K562 (cell line): ENCODE results near the gene MAP3K12. TPM values are rescaled to one million over a fixed set of nuclear protein-coding genes. Genes with fewer than 3 reads are reported as not detected.

Experiments used
- ATAC-seq: fragments of 200-7000 bp; cut with Tn5 transposase; 3 replicates; pipeline ENCODE4 v1.9.1; 2020; ENCODE audit warnings: moderate library complexity
- Bru-seq: library from RNA; stranded (reverse); fragments of 400-500 nt; gene quantifications from one replicate; lab custom pipeline; 2021; lab: Mats Ljungman, UMichigan
- BruChase-seq, 2 experiments: library from RNA; stranded (reverse); fragments of 400-500 nt; gene quantifications; one replicate each; lab custom pipeline; 2021; lab: Mats Ljungman, UMichigan
- BruUV-seq: library from RNA; stranded (reverse); fragments of 400-500 nt; replicated peaks from 2 replicates; lab custom pipeline; 2021; lab: Mats Ljungman, UMichigan
- CTCF ChIA-PET: fragments of 300-600 bp; formaldehyde crosslinking; extraction: SDS; loops from one replicate; lab custom pipeline; 2021; ENCODE audit warnings: low intra/inter-chr PET ratio; lab: Yijun Ruan, JAX
- POLR2A ChIA-PET: fragments of 300-600, 350-650 bp; sonication (Branson Sonifier 250); formaldehyde crosslinking; extraction: SDS; loops from one replicate; lab custom pipeline; 2021; ENCODE audit warnings: antibody characterized with exemption, inconsistent platforms; lab: Yijun Ruan, JAX
- DNase-seq, 4 experiments: peaks; one replicate each; pipeline versions ENCODE4 v3.0.0 to v3.0.0-alpha.2; 2011 to 2018; ENCODE audit warnings: low spot score in 3 of 4, mixed read lengths in 3 of 4; ENCODE audit errors: extremely low read depth in 1 of 4
- FAIRE-seq: peaks from 2 replicates; lab custom pipeline; 2011; peaks lifted over from hg19 to GRCh38; lab: Jason Lieb, UNC
- H2AFZ ChIP-seq: 2 replicates; pipeline ENCODE4 v1.6.0; 2011; ENCODE audit warnings: low read depth, low read length, control low read depth, inconsistent platforms
- H3K27ac ChIP-seq: fragments of 200-600 bp; 3 replicates; pipeline ENCODE4 v1.8.0; 2011; ENCODE audit warnings: low read depth, mild to moderate bottlenecking, control low read depth, inconsistent platforms, low read length, moderate library complexity, mixed read lengths; ENCODE audit errors: extremely low read depth
- H3K27me3 ChIP-seq, 2 experiments: fragments of 300-600 bp in 1 of 2; 2 replicates in 1 of 2; 3 replicates in 1 of 2; pipeline versions ENCODE4 v1.6.0 to v1.8.0; 2011; ENCODE audit warnings: inconsistent platforms in 2 of 2, low read length in 2 of 2, mild to moderate bottlenecking in 1 of 2, mixed read lengths in 1 of 2, moderate library complexity in 1 of 2; ENCODE audit not compliant: control insufficient read depth in 2 of 2, insufficient read depth in 2 of 2
- H3K36me3 ChIP-seq: fragments of 300-600 bp; 3 replicates; pipeline ENCODE4 v1.8.0; 2011; ENCODE audit warnings: mild to moderate bottlenecking, low read length, inconsistent platforms; ENCODE audit not compliant: control insufficient read depth, insufficient read depth
- H3K4me1 ChIP-seq, 2 experiments: fragments of 200-600 bp in 1 of 2; replicated peaks in 1 of 2; 2 replicates in 1 of 2; 3 replicates in 1 of 2; pipeline versions ENCODE4 v1.5.1 to v1.8.0; 2011; ENCODE audit warnings: inconsistent platforms in 2 of 2, low read length in 2 of 2, mild to moderate bottlenecking in 1 of 2, mixed read lengths in 1 of 2, moderate library complexity in 1 of 2; ENCODE audit not compliant: control insufficient read depth in 2 of 2, insufficient read depth in 2 of 2
- H3K4me2 ChIP-seq: 2 replicates; pipeline ENCODE4 v1.6.1; 2011; ENCODE audit warnings: low read length, control low read depth, inconsistent platforms, mixed read lengths; ENCODE audit not compliant: insufficient read depth
- H3K4me3 ChIP-seq: fragments of 200-600 bp; sonication (generic), shearing (Covaris generic); 2 replicates; pipeline ENCODE4 v1.5.1; 2016; ENCODE audit warnings: control low read depth, inconsistent platforms
- H3K79me2 ChIP-seq: fragments of 200-600 bp; 3 replicates; pipeline ENCODE4 v1.8.0; 2011; ENCODE audit warnings: low read length, inconsistent platforms; ENCODE audit not compliant: control insufficient read depth, insufficient read depth
- H3K9ac ChIP-seq, 2 experiments: 2 replicates each; pipeline versions ENCODE4 v1.6.0 to v1.6.1; 2011; ENCODE audit warnings: low read depth in 2 of 2, low read length in 2 of 2, control low read depth in 1 of 2, inconsistent platforms in 1 of 2, mild to moderate bottlenecking in 1 of 2, mixed read lengths in 1 of 2; ENCODE audit not compliant: insufficient read depth in 1 of 2
- H3K9me1 ChIP-seq: one replicate; pipeline ENCODE4 v1.6.0; 2011; ENCODE audit warnings: inconsistent platforms, mild to moderate bottlenecking, low read length, moderate library complexity; ENCODE audit not compliant: control insufficient read depth, insufficient read depth
- H3K9me3 ChIP-seq: replicated peaks from 2 replicates; pipeline ENCODE4 v1.5.1; 2011; ENCODE audit warnings: low read depth, low read length, inconsistent platforms; ENCODE audit not compliant: control insufficient read depth, insufficient read depth
- H4K20me1 ChIP-seq: replicated peaks from 2 replicates; pipeline ENCODE4 v1.6.1; 2011; ENCODE audit warnings: low read length, inconsistent platforms, mixed read lengths; ENCODE audit not compliant: control insufficient read depth, insufficient read depth
- EP300 ChIP-seq: IDR thresholded peaks from 2 replicates; pipeline ENCODE4 v1.6.1; 2012; ENCODE audit warnings: low read length, improper control_type of control experiment
- HDAC2 ChIP-seq: fragments of 450-650 bp; IDR thresholded peaks from 2 replicates; pipeline ENCODE4 v1.6.1; 2016; ENCODE audit warnings: mild to moderate bottlenecking
- HMG20B ChIP-seq: fragments of 250-450 bp; sonication (Bioruptor Pico); IDR thresholded peaks from 2 replicates; pipeline ENCODE4 v1.5.0; 2021; ENCODE audit warnings: mild to moderate bottlenecking
- HOXB6 ChIP-seq: fragments of 250-450 bp; sonication (Bioruptor Pico); IDR thresholded peaks from 2 replicates; pipeline ENCODE4 v1.5.1; 2022; ENCODE audit warnings: mild to moderate bottlenecking, borderline replicate concordance
- NR2C2 ChIP-seq, 2 experiments: fragments of 200-800 bp in 1 of 2; sonication (Bioruptor generic) in 1 of 2; sonication (generic) in 1 of 2; formaldehyde crosslinking in 1 of 2; IDR thresholded peaks; 2 replicates each; pipeline versions ENCODE4 v1.6.1 to v1.8.0; 2016 to 2022; ENCODE audit warnings: mild to moderate bottlenecking in 1 of 2, missing compliant biosample characterization in 1 of 2, missing genetic modification characterization in 1 of 2, missing genetic modification reagents in 1 of 2
- SMAD1 ChIP-seq: fragments of 150-350 bp; IDR thresholded peaks from 2 replicates; pipeline ENCODE4 v1.6.1; 2014; ENCODE audit warnings: low read length, low read depth; ENCODE audit not compliant: partially characterized antibody
- TEAD2 ChIP-seq: fragments of 450-650 bp; IDR thresholded peaks from 2 replicates; pipeline ENCODE4 v1.6.1; 2016; ENCODE audit warnings: missing genetic modification characterization, control low read depth, missing compliant biosample characterization
- ZNF239 ChIP-seq: fragments of 250-450 bp; sonication (Bioruptor Pico); IDR thresholded peaks from 2 replicates; pipeline ENCODE4 v1.4.0; 2020; ENCODE audit warnings: mild to moderate bottlenecking
- WGBS: fragments of 100-300 bp; shearing (Covaris generic); methylation state at CpG from one replicate; pipeline ENCODE4 v1.1.6; 2016; ENCODE audit warnings: low coverage, mixed read lengths; ENCODE audit not compliant: insufficient coverage; ENCODE audit errors: missing lambda C conversion rate; 5-methylcytosine and 5-hydroxymethylcytosine counted together
- in situ Hi-C: fragments of 300-500 bp; cut with MboI; formaldehyde crosslinking; loops from 4 replicates; pipeline ENCODE4 v1.15.0; 2018; ENCODE audit warnings: inconsistent platforms, mixed read lengths
- intact Hi-C: fragments of 100-400 bp; cut with micrococcal nuclease; formaldehyde crosslinking; loops from 2 replicates; pipeline ENCODE4 v1.14.2; 2022
- long read RNA-seq, 3 experiments: library from polyadenylated mRNA in 2 of 3; library from RNA in 1 of 3; unstranded in 2 of 3; stranded (forward) in 1 of 3; transcript quantifications; one replicate each; pipeline ENCODE4 v2.0.0, GENCODE V29; 2019 to 2022
- polyA minus RNA-seq, 3 experiments: library from RNA; depleted of rRNA, polyadenylated mRNA; stranded (reverse); fragments of >200 nt; gene quantifications; 2 replicates each; pipeline ENCODE4 v1.2.3, GENCODE V29; 2011
- polyA plus RNA-seq, 8 experiments: library from polyadenylated mRNA; depleted of rRNA in 4 of 8; stranded (reverse) in 5 of 8; unstranded in 3 of 8; fragments of >200 nt; fragmentation: Nextera tagmentation in 2 of 8; fragmentation: Illumina TruSeq in 1 of 8; extraction: Ambion mirVana in 2 of 8; extraction: Trizol in 1 of 8; gene quantifications; 2 replicates each; pipeline versions ENCODE4 v1.2.1 to v1.2.3, GENCODE V29; 2011 to 2014; ENCODE audit warnings: inconsistent platforms in 1 of 8, missing spikeins in 1 of 8
- total RNA-seq, 7 experiments: library from RNA; depleted of rRNA in 6 of 7; stranded (reverse); fragments of >200 nt in 6 of 7; fragmentation: Illumina TruSeq in 2 of 7; extraction: Trizol in 2 of 7; gene quantifications; 2 replicates each; pipeline versions ENCODE4 v1.2.1 to v1.2.3, GENCODE V29; 2011 to 2021; ENCODE audit warnings: low replicate concordance in 1 of 7
- TF ChIP-seq, protein P1 (sequence below), 2 experiments: fragments of 200-800 bp in 1 of 2; sonication (Bioruptor generic) in 1 of 2; sonication (generic) in 1 of 2; formaldehyde crosslinking in 1 of 2; IDR thresholded peaks in 1 of 2; conservative IDR thresholded peaks in 1 of 2; 2 replicates each; pipeline versions ENCODE4 v1.5.0 to v1.6.1; 2016 to 2020; ENCODE audit warnings: missing compliant biosample characterization in 1 of 2, missing genetic modification characterization in 1 of 2, missing genetic modification reagents in 1 of 2
- TF ChIP-seq, protein P2 (sequence below): fragments of 250-450 bp; sonication (Bioruptor Pico); IDR thresholded peaks from 2 replicates; pipeline ENCODE4 v1.6.1; 2021; ENCODE audit warnings: mild to moderate bottlenecking

Gene MAP3K12, protein sequence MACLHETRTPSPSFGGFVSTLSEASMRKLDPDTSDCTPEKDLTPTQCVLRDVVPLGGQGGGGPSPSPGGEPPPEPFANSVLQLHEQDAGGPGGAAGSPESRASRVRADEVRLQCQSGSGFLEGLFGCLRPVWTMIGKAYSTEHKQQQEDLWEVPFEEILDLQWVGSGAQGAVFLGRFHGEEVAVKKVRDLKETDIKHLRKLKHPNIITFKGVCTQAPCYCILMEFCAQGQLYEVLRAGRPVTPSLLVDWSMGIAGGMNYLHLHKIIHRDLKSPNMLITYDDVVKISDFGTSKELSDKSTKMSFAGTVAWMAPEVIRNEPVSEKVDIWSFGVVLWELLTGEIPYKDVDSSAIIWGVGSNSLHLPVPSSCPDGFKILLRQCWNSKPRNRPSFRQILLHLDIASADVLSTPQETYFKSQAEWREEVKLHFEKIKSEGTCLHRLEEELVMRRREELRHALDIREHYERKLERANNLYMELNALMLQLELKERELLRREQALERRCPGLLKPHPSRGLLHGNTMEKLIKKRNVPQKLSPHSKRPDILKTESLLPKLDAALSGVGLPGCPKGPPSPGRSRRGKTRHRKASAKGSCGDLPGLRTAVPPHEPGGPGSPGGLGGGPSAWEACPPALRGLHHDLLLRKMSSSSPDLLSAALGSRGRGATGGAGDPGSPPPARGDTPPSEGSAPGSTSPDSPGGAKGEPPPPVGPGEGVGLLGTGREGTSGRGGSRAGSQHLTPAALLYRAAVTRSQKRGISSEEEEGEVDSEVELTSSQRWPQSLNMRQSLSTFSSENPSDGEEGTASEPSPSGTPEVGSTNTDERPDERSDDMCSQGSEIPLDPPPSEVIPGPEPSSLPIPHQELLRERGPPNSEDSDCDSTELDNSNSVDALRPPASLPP
- 10.8 and 23.0 TPM in 2 replicates for total RNA-seq (2011; cell fraction: chromatin; rRNA removed; ENCODE audit: low replicate concordance)
- total RNA-seq (2011; cell fraction: nucleolus; rRNA removed): 12.2 and 17.2 TPM in 2 replicates
- 9.6 and 12.4 TPM in 2 replicates for total RNA-seq (2011; cell fraction: nucleoplasm; rRNA removed)
- total RNA-seq (2014; rRNA removed): 1.1 and 1.3 TPM in 2 replicates
- total RNA-seq (2014; rRNA removed; fragmentation: Illumina TruSeq; extraction: Trizol): 0.93 and 1.1 TPM in 2 replicates
- 1.6 and 1.9 TPM in 2 replicates for total RNA-seq (2015; rRNA removed; fragmentation: Illumina TruSeq; extraction: Trizol)
- total RNA-seq (2021): 2.1 and 2.6 TPM in 2 replicates
- 1.7 and 2.2 TPM in 2 replicates for polyA plus RNA-seq (2011; rRNA removed)
- 1.7 and 3.8 TPM in 2 replicates for polyA plus RNA-seq (2011; cell fraction: cytosol; rRNA removed)
- 15.6 and 23.0 TPM in 2 replicates for polyA plus RNA-seq (2011; cell fraction: nucleus; rRNA removed)
- polyA plus RNA-seq (2012): 4.6 and 6.4 TPM in 2 replicates
- 1.3 and 1.8 TPM in 2 replicates for polyA plus RNA-seq (2014; fragmentation: Illumina TruSeq; extraction: Trizol)
- under 1 TPM; 0.10 to 0.46 TPM for polyA plus RNA-seq (2014; fragmentation: Nextera tagmentation; extraction: Ambion mirVana)
- polyA plus RNA-seq (2014; rRNA removed): 1.1 and 2.4 TPM in 2 replicates
- 1.8 and 2.8 TPM in 2 replicates for polyA minus RNA-seq (2011; rRNA and poly(A)+ RNA removed)
- polyA minus RNA-seq (2011; cell fraction: cytosol; rRNA and poly(A)+ RNA removed): 1.4 and 1.5 TPM in 2 replicates
- 3.4 TPM in 2 replicates for polyA minus RNA-seq (2011; cell fraction: nucleus; rRNA and poly(A)+ RNA removed)
- Bru-seq, nascent RNA: percentile 38 among the genes with signal in this experiment
- percentile 34 among the genes with signal in this experiment for BruChase-seq, experiment 1, labeled RNA remaining after a 2-hour chase
- percentile 34 among the genes with signal in this experiment for BruChase-seq, experiment 2, labeled RNA remaining after a 6-hour chase
- long read RNA-seq, experiment 1, partial matches to known transcripts: 1 of 58 reads
- long read RNA-seq, experiment 1, other reads (novel, unspliced or antisense): 57 of 58 reads
- long read RNA-seq, experiment 2: 0 reads
- long read RNA-seq, experiment 3, partial matches to known transcripts: 0 of 5 reads
- long read RNA-seq, experiment 3, other reads (novel, unspliced or antisense): 5 of 5 reads

DNA sequence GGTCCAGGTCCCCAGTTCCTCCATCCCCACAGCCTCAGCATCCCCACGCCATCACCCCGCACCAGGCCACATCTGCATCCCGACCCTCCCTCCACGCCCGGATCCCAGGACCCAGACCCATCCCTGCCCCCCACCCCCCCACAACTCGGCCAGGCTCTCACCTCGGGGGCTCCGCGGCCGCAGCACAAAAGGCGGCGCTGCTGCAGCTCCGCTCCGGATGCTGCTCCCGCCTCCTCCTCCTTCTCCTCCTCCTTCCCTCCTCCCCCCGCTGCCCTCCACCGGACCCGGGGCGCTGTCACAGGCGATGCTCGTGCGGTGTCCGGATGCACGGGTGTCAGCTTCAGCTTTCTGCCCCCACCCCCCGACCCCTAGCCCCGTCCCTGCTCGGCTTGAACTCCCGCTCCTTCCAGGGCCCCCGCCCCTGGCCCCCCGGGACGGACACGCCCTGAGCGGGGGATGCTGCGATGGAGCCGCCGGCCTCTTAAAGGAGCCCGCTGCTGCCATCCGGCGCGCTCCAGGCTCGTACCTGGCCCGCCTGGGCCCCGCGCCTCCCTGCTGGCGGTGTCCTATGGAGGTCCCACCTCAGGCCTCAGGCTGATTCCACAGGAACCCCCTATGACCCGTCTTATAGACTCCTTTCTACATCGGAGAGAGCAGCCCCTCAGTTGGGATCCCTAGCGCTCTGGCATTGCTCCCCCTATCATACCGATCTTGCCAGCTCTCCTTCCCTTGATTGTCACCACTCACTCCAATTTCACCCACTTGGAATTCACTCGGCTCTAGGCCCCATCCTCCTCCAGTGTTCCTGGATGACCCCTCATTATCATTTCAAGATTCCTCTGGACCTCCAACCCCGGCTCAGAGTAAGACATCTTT, at the start of gene MAP3K12:
TSS of gene MAP3K12 (minus strand) at position 193 of the 876 bp plus-strand sequence. CDS start 12,067 bp downstream, outside the sequence.
- Histone ChIP-seq H4K20me1 (no peaks in the 10 kb centered on the region), H3K4me3 (peak within 1 kb of the TSS; percentile 79), H2AFZ (peak within 1 kb of the TSS; percentile 58; the same call in 1 of the 2 replicates), H3K4me2 (peak within 1 kb of the TSS; percentile 87), H3K79me2 (peaks cover 27% of the 10 kb centered on the region), H3K4me1 (peaks cover 40 to 44% of the 10 kb centered on the region in 2 experiments; a peak in 4 of 5 replicates), H3K27me3 (no peaks in the 10 kb centered on the region), H3K9me1 (no peaks in the 10 kb centered on the region), H3K9me3 (no peaks in the 10 kb centered on the region), H3K36me3 (peaks cover 14% of the 10 kb centered on the region; the same call in 2 of the 3 replicates), H3K9ac (peak within 1 kb of the TSS; percentile 89 to 97), H3K27ac (peak within 1 kb of the TSS; percentile 97)
- DNase-seq (peak; percentile 47 to 76 (median 54)), FAIRE-seq (no peak), ATAC-seq (peak; percentile 41)
- CTCF ChIA-PET: no interaction called here
- POLR2A ChIA-PET: interaction anchor here (0.6 to 1.1 kb wide), 5 partner anchors 9 to 28 kb away, joined by 3 to 4 read pairs (median 3); no protein-coding TSS in a partner anchor
- no TSS peak for BruUV-seq
- WGBS: 2% methylated on average over 30 of the region's 51 CpGs
- intact Hi-C loops (loop anchor here (10.0 kb wide), 1 partner anchor 435 kb away; no protein-coding TSS in a partner anchor), in situ Hi-C loops (loop anchor here (10.0 kb wide), 1 partner anchor 175 kb away; the partner anchor contains the start of gene AAAS)
- no peak for TF ChIP-seq HMG20B (CRISPR knock-in tag)
- TF ChIP-seq, protein P1, sequence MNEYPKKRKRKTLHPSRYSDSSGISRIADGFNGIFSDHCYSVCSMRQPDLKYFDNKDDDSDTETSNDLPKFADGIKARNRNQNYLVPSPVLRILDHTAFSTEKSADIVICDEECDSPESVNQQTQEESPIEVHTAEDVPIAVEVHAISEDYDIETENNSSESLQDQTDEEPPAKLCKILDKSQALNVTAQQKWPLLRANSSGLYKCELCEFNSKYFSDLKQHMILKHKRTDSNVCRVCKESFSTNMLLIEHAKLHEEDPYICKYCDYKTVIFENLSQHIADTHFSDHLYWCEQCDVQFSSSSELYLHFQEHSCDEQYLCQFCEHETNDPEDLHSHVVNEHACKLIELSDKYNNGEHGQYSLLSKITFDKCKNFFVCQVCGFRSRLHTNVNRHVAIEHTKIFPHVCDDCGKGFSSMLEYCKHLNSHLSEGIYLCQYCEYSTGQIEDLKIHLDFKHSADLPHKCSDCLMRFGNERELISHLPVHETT (CRISPR knock-in tag; conservative IDR thresholded peaks at IDR 0.05 in 1 of 2, IDR thresholded peaks at IDR 0.05 in 1 of 2): no peak
- no peak for TF ChIP-seq TEAD2
- TF ChIP-seq NR2C2 (CRISPR knock-in tag; IDR thresholded peaks at IDR 0.05): no peak
- no peak for TF ChIP-seq NR2C2 (tag; IDR thresholded peaks at IDR 0.05)
- TF ChIP-seq HOXB6: no peak
- TF ChIP-seq, protein P2, sequence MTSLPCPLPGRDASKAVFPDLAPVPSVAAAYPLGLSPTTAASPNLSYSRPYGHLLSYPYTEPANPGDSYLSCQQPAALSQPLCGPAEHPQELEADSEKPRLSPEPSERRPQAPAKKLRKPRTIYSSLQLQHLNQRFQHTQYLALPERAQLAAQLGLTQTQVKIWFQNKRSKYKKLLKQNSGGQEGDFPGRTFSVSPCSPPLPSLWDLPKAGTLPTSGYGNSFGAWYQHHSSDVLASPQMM (CRISPR knock-in tag): no peak
- TF ChIP-seq EP300: no peak
- TF ChIP-seq SMAD1: no peak
- no peak for TF ChIP-seq HDAC2
- TF ChIP-seq ZNF239: no peak
